AML-193 (cell line): ENCODE measurements around the gene PARVG.

Experiments
- DNase-seq, 2 experiments: peaks; one replicate each; lab custom pipeline; 2025; lab: John Stamatoyannopoulos, UW

PARVG gene

DNA sequence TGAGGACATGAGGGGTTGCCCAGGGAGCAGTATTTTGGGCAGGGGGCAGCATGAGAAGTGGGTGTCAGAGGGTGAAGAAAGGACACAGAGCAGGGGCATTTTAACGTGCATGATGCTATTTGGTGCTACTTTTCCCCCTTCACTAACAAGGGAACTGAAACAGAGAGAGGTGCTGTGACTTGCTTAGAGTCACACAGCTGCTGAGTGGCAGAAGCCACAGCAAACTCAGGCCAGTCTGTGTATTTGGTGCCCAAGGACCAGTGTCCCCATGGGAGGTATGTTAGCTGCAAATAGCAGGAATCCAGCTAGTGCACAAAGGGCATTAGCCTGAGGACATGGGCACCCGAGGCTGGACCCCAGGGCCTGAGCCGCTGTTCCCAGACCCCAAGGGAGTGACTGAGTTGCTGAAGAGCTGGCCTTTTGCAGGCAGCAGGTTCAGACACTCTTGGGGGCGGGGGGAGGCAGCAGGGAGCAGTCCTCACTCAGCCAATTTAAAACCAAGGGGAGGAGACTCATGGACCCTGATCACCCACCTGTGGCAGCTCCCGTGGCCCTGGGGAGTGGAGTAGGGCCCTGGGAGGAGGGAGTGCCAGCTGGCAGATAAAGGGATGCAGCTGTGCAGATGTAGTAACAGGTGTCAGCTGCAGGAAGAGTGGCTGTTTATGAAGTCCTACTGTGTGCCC lies 14.6 kb downstream of the PARVG start:
- no peak for DNase-seq

DNA sequence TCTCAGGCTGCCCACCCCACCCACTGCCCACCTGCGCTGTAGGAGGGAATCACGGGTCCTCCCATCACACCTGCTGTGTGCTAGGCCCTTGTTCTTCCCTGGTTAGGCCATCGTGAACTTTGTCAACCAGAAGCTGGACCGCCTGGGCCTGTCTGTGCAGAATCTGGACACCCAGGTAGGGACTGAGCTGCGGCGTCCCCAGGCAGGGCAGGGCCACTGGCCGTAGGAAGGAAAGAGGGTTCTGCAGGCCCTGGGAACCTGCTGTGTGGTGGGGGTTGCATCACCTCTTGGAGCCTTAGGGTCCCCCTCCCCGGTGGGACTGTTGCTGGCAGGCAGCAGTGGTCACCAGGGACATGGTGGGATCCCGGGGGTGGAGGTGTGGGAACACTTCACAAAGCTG lies 15.5 kb downstream of the PARVG start:
- no peak for DNase-seq

DNA sequence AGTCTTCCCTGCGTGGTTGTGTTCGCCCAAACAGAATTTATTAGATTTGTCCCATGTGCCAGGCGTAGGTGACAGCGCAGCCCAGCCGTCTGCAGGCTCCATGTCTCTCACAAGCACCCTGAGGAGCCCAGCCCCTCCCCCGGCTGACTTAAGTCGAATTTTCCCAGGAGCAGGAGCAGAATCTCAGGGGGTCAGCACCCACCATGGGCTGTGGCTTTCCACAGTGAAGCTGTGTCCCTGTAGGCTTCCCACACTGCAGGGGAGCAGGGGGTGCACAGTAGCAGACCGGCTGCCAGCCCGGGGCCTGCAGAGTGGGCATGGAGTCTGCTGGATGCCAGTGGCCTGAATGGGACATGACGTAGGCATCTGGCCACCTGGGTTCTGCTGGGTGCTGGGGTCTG lies 16.0 kb downstream of the PARVG start:
- no peak for DNase-seq

DNA sequence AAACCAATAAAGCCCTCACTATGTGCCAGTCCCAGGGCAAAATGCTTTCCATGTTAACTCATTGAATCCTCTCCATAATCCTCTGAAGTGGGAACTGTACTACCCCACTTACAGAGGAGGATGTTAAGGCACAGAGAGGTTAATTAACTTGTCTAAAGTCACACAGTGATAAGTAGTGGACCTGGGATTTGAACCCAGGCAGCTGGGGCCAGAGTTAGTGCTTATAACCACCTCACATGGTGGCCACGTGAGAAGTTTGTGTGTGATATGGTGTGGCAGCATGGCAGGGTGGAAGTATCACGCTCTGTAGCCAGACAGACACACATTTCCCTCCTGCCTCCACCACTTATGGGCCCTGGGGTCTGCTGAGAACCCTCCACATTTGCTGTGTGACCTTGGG lies 16.5 kb downstream of the PARVG start:
- no peak for DNase-seq

DNA sequence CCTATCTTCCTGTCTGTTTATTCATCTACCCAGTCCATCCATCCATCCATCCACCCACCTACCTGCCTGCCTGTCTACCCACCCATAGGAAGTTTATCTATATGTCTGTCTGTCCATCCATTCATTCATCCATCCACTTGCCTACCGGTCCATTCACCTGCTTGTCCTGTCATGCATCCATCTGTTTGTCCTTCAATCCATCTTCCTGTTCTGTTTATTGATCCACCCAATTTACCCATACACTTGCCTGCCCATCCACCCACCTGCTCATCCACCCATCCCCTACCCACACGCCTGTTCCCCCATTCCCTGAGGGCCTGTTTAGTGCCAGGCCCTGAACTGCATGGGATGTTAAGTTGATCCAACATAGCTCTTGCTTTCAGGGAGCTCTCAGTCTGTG lies 18.4 kb downstream of the PARVG start:
- no peak for DNase-seq

DNA sequence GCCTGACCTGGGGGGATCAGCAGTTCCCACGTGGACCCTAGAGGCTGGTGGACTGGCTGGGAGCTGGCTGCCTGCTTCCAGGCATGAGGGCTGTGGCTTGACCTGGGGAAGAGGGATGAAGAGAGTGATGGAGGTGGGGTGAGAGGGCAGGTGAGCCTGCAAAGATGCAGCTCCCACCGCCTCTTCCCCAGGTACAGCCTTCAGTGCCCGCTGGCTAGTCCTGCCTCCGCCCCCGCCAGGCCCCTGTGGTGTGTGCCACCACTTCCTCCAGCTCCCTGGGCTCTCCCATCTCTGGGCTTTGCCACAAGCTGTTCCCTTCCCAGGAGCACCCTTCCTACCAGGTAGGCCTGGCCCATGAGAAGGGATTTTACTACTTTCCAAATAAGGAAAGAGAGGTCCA lies 19.1 kb downstream of the PARVG start:
- DNase-seq, result no peak

DNA sequence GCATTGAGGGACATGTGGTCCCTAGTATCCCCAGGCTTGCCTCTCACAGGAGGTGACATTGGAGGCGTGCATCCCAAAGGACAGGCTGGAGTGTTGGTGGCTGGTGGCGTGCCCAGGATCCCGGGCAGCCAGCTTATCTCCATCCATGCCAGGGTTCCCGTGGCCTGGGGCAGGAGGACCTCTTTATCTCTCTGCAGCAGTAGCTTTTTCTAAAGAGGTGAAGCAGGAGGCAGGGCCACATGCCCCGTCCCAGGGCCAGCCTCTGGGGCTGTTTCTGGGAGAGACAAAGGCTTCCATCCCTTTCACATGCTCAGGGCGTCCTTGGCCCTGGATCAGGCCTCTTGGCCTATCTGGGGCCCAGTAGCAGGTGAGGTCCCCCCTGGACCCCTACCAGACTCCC lies 19.7 kb downstream of the PARVG start:
- no peak for DNase-seq

DNA sequence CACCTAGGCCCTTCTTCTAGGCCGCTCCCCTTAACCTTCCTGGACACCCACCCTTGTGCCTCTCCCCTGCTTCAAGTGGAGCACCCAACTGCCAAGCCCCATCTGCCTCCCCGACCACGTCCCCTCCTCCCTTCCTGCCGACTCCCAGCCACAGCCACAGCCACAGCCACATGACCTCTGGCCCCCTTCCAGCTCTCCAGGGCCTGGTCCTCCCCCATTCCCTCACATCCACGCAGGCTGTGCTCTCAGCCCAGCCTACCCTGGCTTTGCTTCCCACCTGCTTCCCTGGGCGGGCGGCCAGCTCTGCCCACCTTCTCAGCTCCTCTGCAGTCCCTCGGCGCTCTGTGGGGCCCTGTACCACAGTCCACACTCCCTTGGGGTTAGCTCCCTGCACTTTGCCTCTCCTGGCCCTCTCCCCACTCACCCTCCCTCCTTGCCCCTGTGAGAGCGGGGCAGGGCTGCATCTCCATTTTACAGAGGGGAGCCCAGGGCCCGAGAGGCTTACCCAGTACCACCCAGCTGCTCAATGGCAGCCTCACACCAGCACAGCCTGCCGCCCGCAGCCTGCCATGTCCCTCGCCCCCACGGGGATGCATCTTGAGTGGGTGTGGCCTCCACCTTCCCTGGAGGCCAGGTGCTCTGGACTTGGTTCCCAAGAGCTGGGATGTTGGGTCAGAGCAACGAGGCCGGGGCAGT lies 20.3 kb downstream of the PARVG start:
- no peak for DNase-seq

DNA sequence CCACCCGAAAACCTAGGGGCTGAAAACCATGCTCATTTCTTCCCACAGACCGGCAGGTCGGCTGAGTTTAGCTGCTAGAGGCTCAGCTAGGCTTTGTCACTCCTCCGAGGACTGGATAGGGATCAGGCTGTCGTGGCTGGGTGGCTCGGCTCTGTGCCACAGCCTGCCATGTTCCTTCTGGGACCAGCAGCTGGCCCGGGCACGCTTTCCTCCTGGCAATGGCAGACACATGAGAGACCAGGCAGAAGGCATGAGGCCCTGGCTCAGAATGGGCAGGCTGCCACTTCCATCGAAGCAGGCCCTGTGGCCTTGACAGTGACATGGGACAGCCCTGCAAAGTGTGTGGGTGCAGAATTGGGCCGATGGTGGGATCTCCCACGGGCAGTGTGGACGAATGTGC lies 20.9 kb downstream of the PARVG start:
- no peak for DNase-seq

DNA sequence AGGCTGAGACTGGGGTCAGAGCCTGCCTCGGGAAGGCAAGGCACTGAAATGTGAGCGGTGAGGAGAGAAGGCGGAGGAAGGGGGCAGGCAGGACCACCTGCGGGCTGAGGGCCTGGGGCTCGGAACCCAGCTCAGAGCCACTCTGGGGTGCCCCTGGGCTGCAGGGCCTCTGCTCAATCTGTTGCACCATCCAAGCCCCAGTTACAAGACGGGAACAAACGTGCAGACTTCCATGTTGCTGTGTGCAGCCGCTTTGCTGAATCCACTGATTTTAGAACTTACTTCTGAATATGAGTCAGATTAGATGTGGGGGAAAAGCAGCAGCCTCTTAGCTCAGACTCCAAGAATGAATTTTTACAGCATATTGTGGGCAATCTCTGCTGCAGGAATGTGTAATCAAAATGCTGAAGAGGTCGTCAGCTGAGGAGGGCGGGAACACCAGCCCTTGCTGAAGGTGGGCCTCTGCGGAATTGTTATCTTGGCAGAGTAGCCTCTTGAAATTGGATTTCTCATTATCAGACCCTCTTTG lies 21.6 kb downstream of the PARVG start:
- DNase-seq, result no peak

DNA sequence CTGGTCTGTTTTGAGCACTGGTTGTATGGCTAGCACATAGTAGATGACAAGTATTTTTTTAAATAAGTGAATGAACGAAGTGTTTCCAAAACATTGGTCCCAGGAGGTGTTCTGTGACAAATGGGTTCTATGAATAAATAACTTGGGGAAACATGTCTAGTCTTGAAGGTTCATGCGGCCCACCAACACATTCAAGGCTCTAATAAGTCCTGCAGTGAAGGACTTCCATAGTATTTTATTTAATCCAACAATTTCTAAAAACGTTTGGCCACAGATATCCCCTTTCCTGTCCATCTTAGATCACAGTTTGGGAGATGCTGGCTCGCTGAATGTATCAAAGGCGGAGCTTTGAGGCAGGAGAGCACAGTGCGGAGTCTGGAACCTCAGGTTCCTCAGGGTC lies 22.5 kb downstream of the PARVG start:
- no peak for DNase-seq

DNA sequence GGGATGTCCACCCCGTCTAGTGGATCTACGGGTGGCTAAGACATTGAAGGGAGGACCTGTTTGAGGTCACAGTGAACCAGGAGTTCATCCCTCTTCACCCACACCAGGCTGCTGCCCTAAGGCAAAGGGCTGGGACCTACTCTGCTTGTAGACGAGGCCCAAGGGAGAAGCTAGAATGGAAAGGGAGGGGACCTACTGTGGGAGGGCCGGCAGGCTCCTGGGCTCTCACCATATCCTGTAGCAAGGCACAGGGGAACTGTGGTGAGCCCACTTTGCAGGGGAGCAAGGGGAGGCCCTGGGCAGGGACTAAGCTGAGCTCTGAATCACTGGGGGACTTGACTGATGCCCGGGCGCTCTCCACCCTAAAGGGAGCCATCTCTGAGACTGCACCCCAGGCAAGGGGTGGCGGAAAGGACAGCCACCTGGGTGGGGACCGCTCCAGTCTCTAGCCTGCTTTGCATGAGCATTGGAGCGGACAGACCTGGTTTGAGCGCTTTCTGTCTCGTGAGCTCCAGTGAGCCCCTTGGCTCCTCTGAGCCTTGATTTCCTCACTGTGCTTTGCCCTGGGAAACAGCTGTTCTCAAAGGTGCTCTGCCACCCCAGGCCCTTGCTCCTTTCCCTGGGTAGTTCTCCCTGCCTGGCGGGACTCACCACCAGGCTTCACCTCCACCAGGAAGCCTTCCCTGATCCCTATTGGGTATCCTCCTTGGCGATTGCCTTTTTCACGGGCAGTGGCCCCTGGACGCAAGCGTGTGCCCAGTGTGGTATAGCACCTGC lies 24.2 kb downstream of the PARVG start:
- DNase-seq, result no peak

DNA sequence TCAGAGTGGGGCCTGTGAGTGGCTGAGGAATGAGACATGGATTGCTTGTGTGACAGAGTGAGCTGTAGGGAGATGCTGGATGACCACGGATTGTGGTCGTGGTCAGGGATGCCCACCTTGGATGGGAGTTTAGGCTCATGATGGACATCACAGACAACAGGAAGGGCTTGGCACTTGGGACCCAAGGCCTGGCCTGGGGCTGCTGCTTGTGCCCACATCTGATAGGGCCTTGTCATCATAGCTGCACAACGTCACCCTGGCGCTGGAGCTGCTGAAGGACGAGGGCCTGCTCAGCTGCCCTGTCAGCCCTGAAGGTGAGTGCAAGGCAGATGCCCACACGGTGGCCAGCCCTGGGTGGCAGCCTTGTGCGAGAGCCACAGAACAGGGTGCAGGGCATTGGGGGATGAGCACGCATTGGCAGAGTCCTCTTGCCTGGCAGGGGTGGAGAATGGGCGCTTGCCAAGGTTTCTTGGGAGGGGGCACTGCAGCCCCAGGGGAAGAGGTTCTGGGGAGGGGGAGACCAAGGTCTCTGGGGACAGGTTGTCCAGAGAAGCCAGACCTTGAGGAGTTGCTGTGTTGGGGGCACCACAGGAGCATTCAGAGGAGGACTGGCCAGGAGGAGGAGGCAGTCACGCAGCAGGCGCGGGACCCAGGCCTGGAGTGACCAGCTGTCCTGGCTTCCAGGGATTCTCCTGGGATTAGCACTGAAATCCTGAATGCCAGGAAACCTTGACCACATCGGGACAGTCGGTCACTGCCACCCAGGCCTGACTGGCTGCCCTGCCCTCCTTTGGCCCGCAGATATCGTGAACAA lies 25.0 kb downstream of the PARVG start:
- no peak for DNase-seq

DNA sequence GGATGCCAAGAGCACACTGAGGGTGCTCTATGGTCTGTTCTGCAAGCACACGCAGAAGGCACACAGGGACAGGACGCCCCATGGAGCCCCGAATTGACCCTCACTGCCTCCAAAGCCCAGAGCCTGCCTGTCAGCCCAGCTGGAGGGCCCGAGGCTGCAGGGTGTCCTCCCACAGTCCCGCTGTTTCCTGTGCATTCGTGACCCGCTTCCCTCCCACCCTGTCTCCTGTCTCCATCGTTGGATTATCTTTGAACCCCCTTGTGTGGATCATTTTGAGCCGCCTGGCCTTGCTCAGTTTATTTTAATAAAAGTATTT lies 25.6 kb downstream of the PARVG start:
- no peak for DNase-seq

DNA sequence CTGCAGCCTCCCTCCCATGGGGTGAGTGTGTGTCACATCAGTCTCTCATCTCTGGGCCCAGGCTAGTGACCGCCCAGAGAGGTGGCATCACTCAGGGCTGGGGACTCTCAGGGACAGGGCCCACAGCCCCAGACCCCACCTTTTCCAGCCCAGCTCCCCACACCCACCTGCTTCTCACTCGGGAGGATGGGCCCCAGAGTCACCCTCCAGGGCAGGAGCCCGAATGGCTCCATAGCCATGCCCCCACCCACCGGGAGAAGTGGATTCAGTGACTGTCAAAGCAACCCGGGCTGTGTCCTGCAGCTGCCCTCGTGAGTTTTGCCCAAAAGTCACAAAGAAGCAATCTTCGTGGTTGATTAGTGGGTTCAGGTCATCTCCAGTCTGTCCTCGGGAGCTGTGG lies 26.0 kb downstream of the PARVG start:
- DNase-seq, result no peak

DNA sequence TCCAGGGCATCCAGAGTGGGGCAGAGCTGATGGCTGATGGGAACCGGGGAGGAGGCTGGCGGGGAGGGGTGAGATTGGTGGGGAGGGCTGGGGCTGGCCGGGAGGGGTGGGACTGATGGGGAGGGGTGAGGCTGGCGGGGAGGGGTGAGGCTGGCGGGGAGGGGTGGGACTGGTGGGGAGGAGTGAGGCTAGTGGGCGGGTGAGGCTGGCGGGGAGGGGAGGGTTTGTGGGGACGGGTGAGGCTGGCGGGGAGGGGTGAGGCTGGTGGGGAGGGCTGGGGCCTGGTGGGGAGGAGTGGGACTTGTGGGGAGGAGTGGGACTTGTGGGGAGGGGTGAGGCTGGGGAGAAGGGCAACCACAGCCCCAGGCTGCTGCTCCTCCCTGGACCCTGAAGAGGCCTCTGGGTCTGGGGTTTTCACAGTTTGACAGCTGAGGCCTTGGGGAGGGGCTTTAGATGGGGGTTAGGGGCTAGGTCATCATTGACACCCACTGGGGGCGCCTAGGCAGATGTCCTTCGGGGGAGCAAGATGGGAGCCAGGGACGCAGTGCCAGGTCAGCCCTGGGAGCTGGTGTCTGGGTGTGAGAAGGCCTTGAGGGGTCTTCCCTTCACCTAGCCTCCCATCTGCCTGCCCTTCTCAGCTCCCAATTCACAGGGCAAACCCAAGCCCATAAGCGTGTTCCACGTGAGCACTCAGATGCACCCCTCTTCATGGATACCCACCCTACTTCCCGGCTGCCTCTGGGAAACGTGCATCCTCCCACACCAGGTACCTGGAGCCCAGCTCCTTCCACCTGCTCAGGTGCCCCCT lies 26.7 kb downstream of the PARVG start:
- DNase-seq, result no peak

DNA sequence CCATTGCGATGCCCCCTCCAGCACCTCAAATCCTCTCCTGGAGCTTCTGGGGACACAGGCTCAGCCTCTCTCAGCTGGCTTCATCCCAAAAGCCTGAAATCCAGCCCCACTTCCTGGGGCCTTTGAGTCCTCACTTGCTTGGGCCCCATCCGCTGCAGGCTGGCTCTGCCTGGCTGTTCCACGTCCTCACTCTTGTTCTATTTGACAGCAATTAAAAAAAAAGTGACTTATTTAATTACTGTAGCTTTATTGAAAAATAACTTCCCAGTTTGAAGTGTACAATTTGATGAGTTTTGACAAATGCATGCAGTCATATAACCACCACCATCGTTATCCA lies 27.2 kb downstream of the PARVG start:
- no peak for DNase-seq

DNA sequence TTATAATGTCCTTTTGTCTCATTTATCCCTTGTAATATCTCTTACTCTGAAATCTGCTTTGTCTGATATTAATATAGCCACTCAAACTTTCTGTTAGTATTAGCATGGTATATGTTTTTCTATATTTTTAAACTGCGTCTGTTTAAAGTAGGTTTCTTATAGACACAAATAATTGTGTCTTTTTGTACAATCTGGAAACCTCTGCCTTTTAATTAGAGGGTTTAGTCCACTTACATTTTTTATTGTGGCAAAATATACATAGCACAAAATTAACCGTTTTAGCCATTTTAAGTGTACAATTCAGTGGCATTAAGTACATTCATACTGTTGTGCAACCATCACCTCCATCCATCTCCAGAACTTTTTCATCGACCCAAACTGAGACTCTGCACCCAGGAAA lies 28.6 kb downstream of the PARVG start:
- DNase-seq, result no peak

DNA sequence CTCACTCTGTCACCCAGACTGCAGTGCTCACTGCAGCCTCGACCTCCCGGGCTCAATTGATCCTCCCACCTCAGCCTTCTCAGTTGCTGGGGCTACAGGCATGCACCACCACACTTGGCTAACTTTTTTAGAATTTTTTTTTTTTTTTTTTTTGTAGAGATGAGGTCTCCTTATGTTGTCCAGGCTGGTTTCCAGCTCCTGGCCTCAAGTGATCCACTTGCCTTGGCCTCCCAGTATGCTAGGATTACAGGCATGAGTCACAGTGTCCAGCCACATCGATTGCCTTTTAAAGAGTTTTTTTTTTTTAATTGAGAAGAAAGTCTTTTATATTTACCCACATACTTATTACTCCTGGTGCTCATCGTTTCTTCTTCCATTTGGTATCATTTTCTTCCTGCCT lies 30.0 kb downstream of the PARVG start:
- DNase-seq, result no peak

DNA sequence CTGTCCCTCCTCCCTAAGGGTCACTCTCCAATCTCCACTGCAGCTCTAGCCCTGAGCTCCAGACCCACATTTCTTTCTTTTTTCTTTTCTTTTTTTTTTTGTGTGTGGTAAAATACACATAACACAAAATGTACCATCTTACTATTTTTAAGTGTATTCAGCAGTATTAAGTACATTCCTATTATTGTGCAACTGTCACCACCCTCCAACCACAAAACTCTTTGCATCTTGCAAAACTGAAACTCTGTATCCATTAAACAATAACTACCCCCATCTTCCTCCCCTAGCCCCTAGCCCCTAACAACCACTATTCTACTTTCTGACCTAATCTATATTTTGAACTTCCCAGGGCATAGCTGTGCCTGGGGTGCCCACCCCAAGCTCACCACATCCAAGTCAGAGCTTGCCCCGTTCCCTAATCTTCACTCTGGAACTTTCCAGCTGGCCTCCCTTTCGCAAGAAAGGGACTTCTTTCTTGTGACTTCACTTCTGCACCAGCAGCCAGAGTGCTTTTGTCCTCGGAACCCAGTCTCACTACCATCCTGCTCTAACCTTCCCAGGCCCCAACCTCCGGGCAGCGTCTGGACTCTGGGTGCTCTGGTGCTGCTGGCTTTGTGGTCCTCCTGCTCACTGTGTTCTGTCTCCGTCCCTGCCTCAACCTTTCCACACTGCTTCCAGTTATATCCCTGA lies 30.7 kb downstream of the PARVG start:
- no peak for DNase-seq
